Neural cell (in vitro differentiated cells): ENCODE data around the gene NR2F6.

Source experiments
- CTCF ChIP-seq: fragments of 450-650 bp; IDR thresholded peaks from 2 replicates; pipeline ENCODE4 v1.5.1; 2014; ENCODE audit warnings: antibody characterized with exemption, mild to moderate bottlenecking, moderate library complexity; ENCODE audit not compliant: poor library complexity, severe bottlenecking
- EP300 ChIP-seq: fragments of 450-650 bp; conservative IDR thresholded peaks from 2 replicates; pipeline ENCODE4 v1.6.1; 2014; ENCODE audit warnings: antibody characterized with exemption, mild to moderate bottlenecking, moderate library complexity; ENCODE audit not compliant: poor library complexity, severe bottlenecking
- EZH2 ChIP-seq: fragments of 200-600, 300-800 bp; shearing (Covaris generic), sonication (generic); IDR thresholded peaks from 2 replicates; pipeline ENCODE4 v1.6.1; 2014; ENCODE audit warnings: antibody characterized with exemption, low read length, borderline replicate concordance, mild to moderate bottlenecking; ENCODE audit not compliant: insufficient read depth, poor library complexity, severe bottlenecking
- MXI1 ChIP-seq: fragments of 450-650 bp; conservative IDR thresholded peaks from 2 replicates; pipeline ENCODE4 v1.6.1; 2014; ENCODE audit warnings: antibody characterized with exemption, mild to moderate bottlenecking; ENCODE audit not compliant: poor library complexity, severe bottlenecking
- POLR2AphosphoS5 ChIP-seq: IDR thresholded peaks from 2 replicates; pipeline ENCODE4 v1.6.1; 2012
- RAD21 ChIP-seq: fragments of 450-650 bp; conservative IDR thresholded peaks from 2 replicates; pipeline ENCODE4 v1.6.1; 2014; ENCODE audit warnings: antibody characterized with exemption, mild to moderate bottlenecking, moderate library complexity
- SMC3 ChIP-seq: fragments of 450-650 bp; conservative IDR thresholded peaks from 2 replicates; pipeline ENCODE4 v1.6.1; 2014; ENCODE audit warnings: antibody characterized with exemption, mild to moderate bottlenecking, moderate library complexity; ENCODE audit not compliant: poor library complexity
- TAF1 ChIP-seq: IDR thresholded peaks from 2 replicates; pipeline ENCODE4 v1.6.1; 2012; ENCODE audit warnings: low read depth
- TF ChIP-seq, protein P1 (sequence below): IDR thresholded peaks from 2 replicates; pipeline ENCODE4 v1.6.1; 2012; ENCODE audit warnings: borderline replicate concordance

DNA sequence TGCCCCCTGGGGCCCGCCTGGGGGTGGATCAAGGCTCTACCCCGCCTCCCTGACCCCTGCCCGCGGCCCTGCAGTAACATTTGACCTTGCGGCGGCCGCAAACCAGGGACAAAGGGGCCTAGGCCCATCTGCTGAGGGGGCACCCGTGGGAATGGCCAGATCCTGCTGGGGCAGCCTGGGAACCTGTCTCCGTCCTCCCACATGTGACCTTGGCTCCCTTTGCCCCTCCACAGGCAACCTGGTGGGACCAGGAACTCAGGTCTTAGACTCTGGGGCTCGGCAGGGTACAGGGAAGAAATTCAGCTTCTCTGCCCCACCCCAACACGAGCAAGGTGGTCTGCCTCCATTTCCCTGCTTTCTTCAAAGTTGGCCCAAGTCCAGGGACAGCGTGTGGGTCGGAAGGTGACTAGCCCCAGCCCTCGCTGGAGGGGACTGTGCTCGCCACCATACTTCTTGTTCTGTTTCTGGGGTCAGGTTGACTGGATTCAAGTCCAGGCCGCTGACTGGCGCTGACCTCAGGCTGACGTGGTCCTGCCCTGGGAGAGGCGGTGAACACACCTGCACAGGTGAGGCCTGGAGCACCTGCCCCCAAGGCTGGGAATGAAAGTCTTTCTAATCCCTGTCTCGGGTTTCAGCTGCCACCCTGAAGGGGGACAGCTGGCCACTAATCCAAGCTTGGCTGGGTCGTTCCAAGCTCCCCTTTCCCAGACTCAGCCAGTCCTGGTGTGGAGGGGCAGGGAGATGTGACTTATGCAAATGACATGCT lies 2.5 kb upstream of the NR2F6 start:
- TF ChIP-seq CTCF (no peak), RAD21 (no peak), EP300 (no peak), EZH2 (no peak), SMC3 (no peak), TAF1 (no peak), MXI1 (no peak), POLR2AphosphoS5 (no peak)
- TF ChIP-seq, protein P1, sequence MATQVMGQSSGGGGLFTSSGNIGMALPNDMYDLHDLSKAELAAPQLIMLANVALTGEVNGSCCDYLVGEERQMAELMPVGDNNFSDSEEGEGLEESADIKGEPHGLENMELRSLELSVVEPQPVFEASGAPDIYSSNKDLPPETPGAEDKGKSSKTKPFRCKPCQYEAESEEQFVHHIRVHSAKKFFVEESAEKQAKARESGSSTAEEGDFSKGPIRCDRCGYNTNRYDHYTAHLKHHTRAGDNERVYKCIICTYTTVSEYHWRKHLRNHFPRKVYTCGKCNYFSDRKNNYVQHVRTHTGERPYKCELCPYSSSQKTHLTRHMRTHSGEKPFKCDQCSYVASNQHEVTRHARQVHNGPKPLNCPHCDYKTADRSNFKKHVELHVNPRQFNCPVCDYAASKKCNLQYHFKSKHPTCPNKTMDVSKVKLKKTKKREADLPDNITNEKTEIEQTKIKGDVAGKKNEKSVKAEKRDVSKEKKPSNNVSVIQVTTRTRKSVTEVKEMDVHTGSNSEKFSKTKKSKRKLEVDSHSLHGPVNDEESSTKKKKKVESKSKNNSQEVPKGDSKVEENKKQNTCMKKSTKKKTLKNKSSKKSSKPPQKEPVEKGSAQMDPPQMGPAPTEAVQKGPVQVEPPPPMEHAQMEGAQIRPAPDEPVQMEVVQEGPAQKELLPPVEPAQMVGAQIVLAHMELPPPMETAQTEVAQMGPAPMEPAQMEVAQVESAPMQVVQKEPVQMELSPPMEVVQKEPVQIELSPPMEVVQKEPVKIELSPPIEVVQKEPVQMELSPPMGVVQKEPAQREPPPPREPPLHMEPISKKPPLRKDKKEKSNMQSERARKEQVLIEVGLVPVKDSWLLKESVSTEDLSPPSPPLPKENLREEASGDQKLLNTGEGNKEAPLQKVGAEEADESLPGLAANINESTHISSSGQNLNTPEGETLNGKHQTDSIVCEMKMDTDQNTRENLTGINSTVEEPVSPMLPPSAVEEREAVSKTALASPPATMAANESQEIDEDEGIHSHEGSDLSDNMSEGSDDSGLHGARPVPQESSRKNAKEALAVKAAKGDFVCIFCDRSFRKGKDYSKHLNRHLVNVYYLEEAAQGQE = no peak
